Hepatic stellate cell (primary cell): ENCODE results near the gene ATP6V0A1.
"Not testable (repeated sequence)": the region's sequence is repeated elsewhere in the genome, so short reads cannot be mapped to it uniquely, and the experiment has no call there.

Experiments
- DNase-seq: peaks from one replicate; pipeline ENCODE4 v3.0.0; 2011; ENCODE audit warnings: low spot score

Gene ATP6V0A1

DNA sequence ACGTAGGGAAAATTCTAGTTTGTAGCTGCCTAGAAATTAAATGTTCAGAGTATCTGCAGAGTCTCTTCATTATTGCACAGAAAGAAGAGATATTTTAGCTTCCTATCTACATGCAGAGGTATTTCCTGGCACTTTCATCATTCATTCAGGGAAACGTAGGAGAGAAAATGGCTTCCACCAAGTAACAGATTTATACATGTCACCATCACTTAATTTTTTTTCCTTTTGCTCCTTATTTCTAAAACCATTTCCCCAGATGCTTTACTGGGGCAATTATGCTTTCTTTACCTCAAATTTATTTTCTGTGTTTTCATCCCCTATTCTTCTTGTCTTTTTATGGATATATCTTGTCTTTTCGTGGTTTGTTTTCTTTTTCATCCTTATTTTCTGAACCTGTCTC, 18.5 kb downstream of the ATP6V0A1 start:
- DNase-seq, result no peak

DNA sequence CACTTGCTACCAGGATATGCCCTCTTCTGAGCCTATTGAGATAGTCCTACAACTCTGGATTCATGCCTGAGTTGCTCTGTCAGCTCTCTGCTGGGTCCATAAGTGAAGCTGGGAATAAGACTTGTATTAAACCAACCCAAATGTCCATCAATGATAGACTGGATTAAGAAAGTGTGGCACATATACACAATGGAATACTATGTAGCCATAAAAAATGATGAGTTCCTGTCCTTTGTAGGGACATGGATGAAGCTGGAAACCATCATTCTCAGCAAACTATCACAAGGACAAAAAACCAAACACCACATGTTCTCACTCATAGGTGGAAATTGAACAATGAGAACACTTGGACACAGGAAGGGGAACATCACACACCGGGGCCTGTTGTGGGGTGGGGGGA, 19.1 kb downstream of the ATP6V0A1 start:
- not testable (repeated sequence) for DNase-seq

- no peak for DNase-seq
Observed at GRCh38 chr17:42484304-42484703, 25.6 kb downstream of the ATP6V0A1 start.

DNA sequence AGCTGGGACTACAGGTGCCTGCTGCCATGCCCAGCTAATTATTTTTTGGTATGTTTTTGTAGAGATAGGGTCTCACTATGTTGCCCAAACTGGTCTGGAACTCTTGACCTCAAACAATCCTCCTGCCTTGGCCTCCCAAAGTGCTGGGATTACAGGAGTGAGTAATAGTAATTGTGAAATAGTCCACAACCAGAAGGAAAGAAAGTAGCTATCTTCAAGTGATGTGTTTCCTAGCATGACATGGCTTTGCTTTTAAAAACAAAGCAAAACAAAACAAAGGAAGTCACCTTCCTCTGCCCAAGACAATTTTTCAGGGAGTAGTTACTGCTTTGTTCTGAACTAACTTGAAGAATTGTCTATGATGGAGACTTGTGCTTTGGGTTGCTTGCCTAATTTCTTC, 27.0 kb downstream of the ATP6V0A1 start:
- DNase-seq, result no peak

GRCh38 chr17:42488032-42488431, 29.4 kb downstream of the ATP6V0A1 start:
- no peak for DNase-seq

- DNase-seq, result no peak
Observed at GRCh38 chr17:42493319-42493718, 34.6 kb downstream of the ATP6V0A1 start.

- no peak for DNase-seq
Observed at GRCh38 chr17:42494673-42495072, 36.0 kb downstream of the ATP6V0A1 start.

- no peak for DNase-seq
Observed at GRCh38 chr17:42498828-42499227, 40.1 kb downstream of the ATP6V0A1 start.

GRCh38 chr17:42502091-42502490, 43.4 kb downstream of the ATP6V0A1 start:
- DNase-seq, result no peak

DNA sequence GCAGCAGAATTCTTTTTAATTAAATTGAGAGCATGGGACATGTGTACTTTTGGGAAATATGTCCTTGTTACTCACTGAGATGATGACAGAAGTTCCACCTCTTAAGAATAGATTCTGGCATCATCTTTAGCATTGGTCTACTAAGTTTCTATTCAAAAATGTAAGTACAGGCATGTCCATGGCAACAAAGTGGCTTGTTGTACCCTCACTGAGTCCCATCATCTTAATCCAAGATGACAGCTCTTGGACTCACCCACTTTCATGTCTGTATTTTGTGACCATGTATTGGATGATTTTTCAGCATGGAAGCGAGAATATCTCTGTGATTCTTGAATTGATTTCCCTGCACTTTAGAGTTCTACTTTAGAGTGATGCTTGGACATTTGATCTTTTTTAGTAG, 44.2 kb downstream of the ATP6V0A1 start:
- DNase-seq, result no peak

- DNase-seq, result no peak
Observed at GRCh38 chr17:42507671-42508070, 49.0 kb downstream of the ATP6V0A1 start.

- DNase-seq, result no peak
Observed at GRCh38 chr17:42508426-42509165, 49.9 kb downstream of the ATP6V0A1 start.

DNA sequence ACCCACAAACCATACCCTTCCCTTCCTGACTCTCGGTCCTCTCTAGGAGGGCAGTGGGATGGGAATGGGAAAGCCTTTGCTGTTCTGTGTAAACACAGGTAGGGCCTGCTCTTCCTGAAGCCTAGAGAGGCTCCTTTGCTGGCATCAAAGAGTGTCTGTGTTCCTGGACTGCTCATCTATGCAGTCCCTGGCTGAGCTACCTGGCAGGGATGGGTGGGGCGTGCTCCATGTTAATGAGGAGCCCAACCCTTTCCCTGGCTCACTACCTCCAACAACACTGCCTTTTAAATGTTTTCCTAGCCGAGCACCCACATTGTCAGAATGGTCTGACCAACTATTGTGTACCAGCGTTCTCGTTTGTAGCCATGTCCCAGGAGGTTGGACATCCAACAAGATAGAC, 50.7 kb downstream of the ATP6V0A1 start:
- DNase-seq, result no peak

GRCh38 chr17:42509841-42510240, 51.2 kb downstream of the ATP6V0A1 start:
- DNase-seq, result no peak

DNA sequence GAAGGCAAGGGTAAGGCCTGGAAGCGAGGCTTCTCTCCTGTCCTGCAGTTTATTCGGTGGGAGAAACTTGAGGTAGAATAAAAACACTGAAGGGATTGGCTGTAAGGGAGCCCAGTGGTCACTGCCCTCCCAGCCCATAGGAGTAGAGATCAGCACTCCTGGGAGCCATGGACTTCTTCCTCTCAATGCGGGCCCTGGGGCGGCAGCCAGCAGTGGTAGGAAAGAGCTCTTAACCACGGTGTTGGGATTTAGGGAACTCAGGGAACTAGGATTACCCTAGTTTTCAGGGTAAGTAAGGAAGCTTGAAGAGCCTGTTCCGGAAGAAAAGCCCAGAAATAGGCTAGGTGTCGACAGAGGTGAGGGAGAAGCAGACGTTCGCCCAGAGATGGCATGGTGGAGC, 53.6 kb downstream of the ATP6V0A1 start:
- no peak for DNase-seq

- no peak for DNase-seq
Observed at GRCh38 chr17:42512733-42513251, 54.1 kb downstream of the ATP6V0A1 start.

- no peak for DNase-seq
Observed at GRCh38 chr17:42513686-42514085, 55.0 kb downstream of the ATP6V0A1 start.

DNA sequence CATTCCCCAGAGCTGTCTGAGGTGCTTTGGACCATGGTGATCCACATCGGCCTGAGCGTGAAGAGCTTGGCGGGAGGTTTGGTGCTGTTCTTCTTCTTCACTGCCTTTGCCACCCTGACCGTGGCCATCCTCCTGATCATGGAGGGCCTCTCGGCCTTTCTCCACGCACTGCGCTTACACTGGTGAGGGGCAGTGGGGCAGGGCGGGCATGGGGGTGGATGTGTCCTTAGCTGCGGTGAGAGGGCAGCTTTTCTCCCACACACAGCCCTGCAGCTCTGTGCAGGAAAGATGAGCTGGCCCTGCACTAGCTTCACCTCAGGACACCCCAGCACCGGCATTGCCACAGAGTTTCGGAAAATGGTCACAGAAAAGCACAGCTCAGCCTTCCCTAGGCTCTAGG, 55.6 kb downstream of the ATP6V0A1 start:
- DNase-seq, result no peak

GRCh38 chr17:42514867-42515266, 56.2 kb downstream of the ATP6V0A1 start:
- no peak for DNase-seq

- DNase-seq, result peak; percentile 96
Observed at GRCh38 chr17:42517516-42517915, 58.8 kb downstream of the ATP6V0A1 start.

GRCh38 chr17:42518046-42518754, 59.5 kb downstream of the ATP6V0A1 start:
- DNase-seq, result peak; percentile 82

DNA sequence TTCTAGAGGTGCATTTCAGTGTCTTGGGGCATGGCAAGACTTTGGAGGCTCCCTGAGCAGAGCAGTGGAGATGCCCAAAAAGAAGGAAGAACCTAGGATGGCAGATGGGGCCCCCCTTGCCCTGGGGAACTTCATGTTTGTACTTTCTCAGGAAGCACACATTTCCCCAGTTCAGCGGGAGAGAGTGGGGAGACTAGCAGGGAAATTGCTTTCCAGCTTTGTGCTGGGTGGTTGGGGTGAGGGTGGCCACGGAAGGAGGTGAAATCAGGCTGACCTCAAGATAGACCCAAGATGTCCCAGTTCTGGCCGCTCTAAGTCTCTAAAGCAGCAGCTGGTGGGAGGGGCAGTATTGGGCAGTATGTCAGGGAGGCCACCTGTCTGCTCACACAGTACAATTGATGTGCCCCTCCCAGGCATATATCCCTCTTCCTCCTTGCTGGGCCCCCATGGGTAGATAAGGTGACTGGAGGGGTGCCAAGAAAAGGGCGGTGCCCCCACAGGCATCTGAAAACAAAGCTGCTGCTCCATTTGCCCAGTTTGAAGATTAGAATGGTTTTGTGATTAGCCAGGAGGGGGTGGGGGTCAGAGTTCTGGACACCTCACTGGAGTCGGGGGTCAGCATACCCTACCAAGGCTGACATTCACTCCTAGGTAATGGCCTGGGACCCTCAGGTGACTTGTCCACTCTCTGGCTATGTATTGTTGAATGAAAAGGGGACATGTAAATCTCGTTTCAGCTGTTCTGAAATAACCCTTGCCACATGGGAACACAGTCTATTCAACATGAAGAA, 60.3 kb downstream of the ATP6V0A1 start:
- DNase-seq, result no peak
